ENCODE data around the gene MAPKAP1.

GRCh38 chr9:125652759-125653158 is 54.2 kb downstream of the MAPKAP1 start:
- TF ChIP-seq POLR2A (IDR thresholded peaks at IDR 0.05; ENCODE audit: low read length) = no peak
- no peak for TF ChIP-seq GATA1 (IDR thresholded peaks at IDR 0.05; ENCODE audit: low read depth, low read length)
